NOMO-1 treated with DMSO at 0.1 percent for 48 hours (cell line): Measurements from ENCODE around the gene RNPS1.
"Not testable (repeated sequence)": the region's sequence is repeated elsewhere in the genome, so short reads cannot be mapped to it uniquely, and the experiment has no call there.

Experiments used
- DNase-seq: peaks from one replicate; lab custom pipeline; 2025; ENCODE audit not compliant: unreplicated experiment; lab: John Stamatoyannopoulos, UW

Gene RNPS1

GRCh38 chr16:2282866-2283555 is 15.1 kb upstream of the RNPS1 start:
- DNase-seq, result no peak

GRCh38 chr16:2282262-2282661 is 14.3 kb upstream of the RNPS1 start:
- peak; percentile 4 for DNase-seq

- DNase-seq, result no peak
These were observed 13.1 kb upstream of the RNPS1 start for GRCh38 chr16:2280981-2281542.

GRCh38 chr16:2280461-2280860 is 12.5 kb upstream of the RNPS1 start:
- no peak for DNase-seq

GRCh38 chr16:2278956-2279800 is 11.3 kb upstream of the RNPS1 start:
- no peak for DNase-seq

GRCh38 chr16:2278272-2278608 is 10.3 kb upstream of the RNPS1 start:
- no peak for DNase-seq

- DNase-seq, result no peak
These were observed 9.7 kb upstream of the RNPS1 start for GRCh38 chr16:2277466-2278271.

- DNase-seq, result no peak
These were observed 8.7 kb upstream of the RNPS1 start for GRCh38 chr16:2276368-2277195.

- DNase-seq, result no peak
These were observed 7.8 kb upstream of the RNPS1 start for GRCh38 chr16:2275476-2276367.

GRCh38 chr16:2273931-2274330 is 6.0 kb upstream of the RNPS1 start:
- no peak for DNase-seq

GRCh38 chr16:2273484-2273883 is 5.6 kb upstream of the RNPS1 start:
- no peak for DNase-seq

GRCh38 chr16:2271848-2272461 is 4.0 kb upstream of the RNPS1 start:
- no peak for DNase-seq

GRCh38 chr16:2270588-2271470 is 2.9 kb upstream of the RNPS1 start:
- DNase-seq, result no peak

- DNase-seq, result no peak
These were observed 2.1 kb upstream of the RNPS1 start for GRCh38 chr16:2270070-2270462.

GRCh38 chr16:2267505-2267912 is 417 bp downstream of the RNPS1 start:
- peak; percentile 73 for DNase-seq

- not testable (repeated sequence) for DNase-seq
These were observed 1.0 kb downstream of the RNPS1 start for GRCh38 chr16:2266887-2267286.

- not testable (repeated sequence) for DNase-seq
These were observed 4.9 kb downstream of the RNPS1 start for GRCh38 chr16:2263026-2263425.

- no peak for DNase-seq
These were observed 7.7 kb downstream of the RNPS1 start for GRCh38 chr16:2260250-2260649.
